GM18505 (cell line): Measurements from ENCODE around the gene YTHDF1.

Experiments used
- ATAC-seq: cut with Tn5 transposase; IDR thresholded peaks from one replicate; pipeline ENCODE4 v1.9.1; 2021; ENCODE audit not compliant: unreplicated experiment
- POLR2A ChIP-seq: IDR thresholded peaks from 4 replicates; pipeline ENCODE4 v1.6.1; 2011; ENCODE audit warnings: borderline replicate concordance; ENCODE audit not compliant: insufficient read depth, insufficient read length; ENCODE audit errors: extremely low read depth

The YTHDF1 gene

DNA sequence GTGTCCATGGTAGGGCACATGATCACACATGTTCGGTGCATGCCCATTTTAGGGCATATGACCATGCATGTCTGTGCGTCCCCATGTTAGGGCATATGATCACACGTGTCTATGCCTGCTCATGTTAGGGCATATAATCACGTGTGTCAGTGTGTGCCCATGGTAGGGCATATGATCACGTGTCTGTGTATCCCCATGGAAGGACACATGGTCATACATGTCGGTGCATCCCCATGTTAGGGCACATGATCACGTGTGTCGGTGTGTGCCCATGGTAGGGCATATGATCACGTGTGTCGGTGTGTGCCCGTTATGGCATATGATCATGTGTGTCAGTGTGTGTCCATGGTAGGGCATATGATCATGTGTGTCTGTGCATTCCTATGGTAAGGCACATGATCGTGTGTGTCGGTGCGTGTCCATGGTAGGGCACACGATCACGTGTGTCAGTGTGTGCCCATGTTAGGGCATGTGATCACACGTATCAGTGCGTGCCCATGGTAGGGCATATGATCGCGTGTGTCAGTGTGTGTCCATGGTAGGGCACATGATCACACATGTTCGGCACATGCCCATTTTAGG is 30.6 kb downstream of the YTHDF1 start:
- TF ChIP-seq POLR2A, result no peak
- no peak for ATAC-seq

GRCh38 chr20:63183422-63184146 is 32.3 kb downstream of the YTHDF1 start:
- no peak for ATAC-seq

DNA sequence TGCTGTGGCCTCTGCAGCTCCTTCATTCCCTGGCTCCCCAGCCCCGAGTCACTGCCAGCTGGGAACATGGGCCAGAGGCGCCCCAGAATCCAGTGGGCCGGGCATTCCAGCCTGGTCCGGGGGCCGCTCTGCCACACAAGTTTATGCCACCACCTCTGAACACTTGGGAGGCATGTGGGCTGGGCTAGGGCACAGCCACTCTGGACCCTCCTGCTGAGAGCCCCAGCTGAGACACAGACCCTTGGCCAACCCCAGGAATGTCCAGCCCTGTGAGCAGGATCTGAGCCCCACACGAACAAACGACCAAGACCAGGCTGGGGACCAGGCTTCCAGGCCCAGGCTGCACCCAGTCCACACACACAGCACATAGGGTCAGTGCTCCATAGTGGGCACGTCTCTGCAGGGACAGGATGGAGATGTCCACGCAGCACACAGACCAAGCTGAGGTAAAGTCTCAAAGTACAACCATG is 33.0 kb downstream of the YTHDF1 start:
- ATAC-seq, result no peak
- TF ChIP-seq POLR2A, result no peak

More at GRCh38 chr20:63183422-63184146, 32.3 kb downstream of the YTHDF1 start:
- TF ChIP-seq POLR2A, result no peak

- ATAC-seq, result no peak
- TF ChIP-seq POLR2A, result no peak
Measured at GRCh38 chr20:63182425-63182824, 33.5 kb downstream of the YTHDF1 start.

- ATAC-seq, result no peak
Measured at GRCh38 chr20:63181226-63181625, 34.7 kb downstream of the YTHDF1 start.

GRCh38 chr20:63180569-63181185 is 35.3 kb downstream of the YTHDF1 start:
- ATAC-seq, result no peak
- no peak for TF ChIP-seq POLR2A

More at GRCh38 chr20:63181226-63181625, 34.7 kb downstream of the YTHDF1 start:
- no peak for TF ChIP-seq POLR2A

GRCh38 chr20:63179687-63180568 is 36.0 kb downstream of the YTHDF1 start:
- no peak for TF ChIP-seq POLR2A
- no peak for ATAC-seq

DNA sequence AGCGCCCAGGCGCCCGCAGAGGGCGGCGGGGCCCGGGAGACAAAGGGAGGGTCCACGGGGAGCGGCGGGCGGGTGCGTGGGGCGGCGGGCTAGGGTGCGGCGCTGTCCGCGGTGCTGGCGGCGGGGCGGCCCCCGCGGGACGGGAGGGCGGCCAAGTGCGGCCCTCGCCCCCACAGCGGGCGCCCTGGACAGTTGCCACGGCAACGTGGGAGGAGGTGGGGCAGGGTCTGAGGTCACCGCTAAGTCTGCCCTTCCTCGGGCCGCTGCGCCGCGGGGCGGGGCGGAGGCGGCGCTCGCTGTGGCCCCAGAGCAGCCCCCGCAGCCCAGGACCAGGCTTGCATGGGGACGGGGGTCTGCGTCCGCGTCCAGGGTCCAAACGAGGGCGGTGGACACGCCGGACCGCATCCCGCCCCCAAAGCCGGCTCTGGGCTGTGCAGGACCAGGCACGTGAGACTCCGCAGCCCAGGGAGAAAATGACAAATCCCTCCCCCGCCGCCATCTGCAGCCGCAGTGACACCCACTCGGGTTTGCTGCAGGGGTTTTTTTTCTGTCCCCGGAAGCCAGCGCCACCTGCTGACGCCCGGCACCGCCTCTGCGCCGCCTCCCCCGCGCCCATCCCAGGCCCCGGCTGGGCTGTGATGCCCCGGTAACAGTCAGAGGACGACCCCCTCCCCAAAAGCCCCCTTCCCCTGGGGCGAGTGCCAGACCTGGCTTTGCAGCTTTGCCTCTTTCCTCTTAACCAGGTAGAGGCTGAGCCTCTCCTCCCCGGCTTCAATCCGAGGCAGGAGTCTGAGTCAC is 36.8 kb downstream of the YTHDF1 start:
- no peak for ATAC-seq

DNA sequence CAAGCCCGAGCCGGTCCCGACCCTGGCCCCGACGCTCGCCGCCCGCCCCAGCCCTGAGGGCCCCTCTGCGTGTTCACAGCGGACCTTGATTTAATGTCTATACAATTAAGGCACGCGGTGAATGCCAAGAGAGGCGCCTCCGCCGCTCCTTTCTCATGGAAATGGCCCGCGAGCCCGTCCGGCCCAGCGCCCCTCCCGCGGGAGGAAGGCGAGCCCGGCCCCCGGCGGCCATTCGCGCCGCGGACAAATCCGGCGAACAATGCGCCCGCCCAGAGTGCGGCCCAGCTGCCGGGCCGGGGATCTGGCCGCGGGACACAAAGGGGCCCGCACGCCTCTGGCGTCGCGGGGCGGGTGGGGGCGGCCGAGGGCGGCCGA is 37.5 kb downstream of the YTHDF1 start:
- no peak for TF ChIP-seq POLR2A
- ATAC-seq, result no peak

More for the DNA sequence above, 36.8 kb downstream of the YTHDF1 start:
- no peak for TF ChIP-seq POLR2A

- ATAC-seq, result no peak
Measured at GRCh38 chr20:63177785-63178445, 38.0 kb downstream of the YTHDF1 start.

GRCh38 chr20:63177134-63177784 is 38.7 kb downstream of the YTHDF1 start:
- no peak for TF ChIP-seq POLR2A
- no peak for ATAC-seq

More at GRCh38 chr20:63177785-63178445, 38.0 kb downstream of the YTHDF1 start:
- TF ChIP-seq POLR2A, result no peak
